Mesendoderm (in vitro differentiated cells): ENCODE data around the gene IL17C.

ENCODE experiments used
- DNase-seq: peaks from one replicate; pipeline ENCODE4 v3.0.0; 2013
- H2AK5ac ChIP-seq: 2 replicates; pipeline ENCODE4 v1.6.1; 2013; ENCODE audit warnings: low read length, inconsistent platforms
- H2BK120ac ChIP-seq: 2 replicates; pipeline ENCODE4 v1.6.1; 2013; ENCODE audit warnings: low read depth, mild to moderate bottlenecking, low read length, moderate library complexity, mixed read lengths
- H2BK15ac ChIP-seq: replicated peaks from 2 replicates; pipeline ENCODE4 v1.6.1; 2013; ENCODE audit warnings: low read depth, mild to moderate bottlenecking, moderate library complexity
- H2BK5ac ChIP-seq: 2 replicates; pipeline ENCODE4 v1.6.1; 2013; ENCODE audit warnings: low read length, inconsistent platforms
- H3K18ac ChIP-seq: 2 replicates; pipeline ENCODE4 v1.6.1; 2013; ENCODE audit warnings: mild to moderate bottlenecking, low read length, mixed read lengths
- H3K23ac ChIP-seq: one replicate; pipeline ENCODE4 v1.6.1; 2013; ENCODE audit warnings: low read length
- H3K27ac ChIP-seq: 2 replicates; pipeline ENCODE4 v1.5.1; 2013; ENCODE audit warnings: low read depth, mild to moderate bottlenecking, inconsistent platforms, low read length, moderate library complexity
- H3K27me3 ChIP-seq: 2 replicates; pipeline ENCODE4 v1.6.1; 2013; ENCODE audit warnings: low read length, control low read depth, mild to moderate bottlenecking, inconsistent platforms; ENCODE audit not compliant: insufficient read depth, poor library complexity
- H3K36me3 ChIP-seq: 2 replicates; pipeline ENCODE4 v1.6.1; 2013; ENCODE audit warnings: low read length, inconsistent platforms; ENCODE audit not compliant: control insufficient read depth, insufficient read depth
- H3K4ac ChIP-seq: one replicate; pipeline ENCODE4 v1.6.1; 2013; ENCODE audit warnings: low read depth, mild to moderate bottlenecking, low read length, moderate library complexity
- H3K4me1 ChIP-seq: 2 replicates; pipeline ENCODE4 v1.6.1; 2013; ENCODE audit warnings: low read depth, low read length, inconsistent platforms; ENCODE audit not compliant: control insufficient read depth
- H3K4me2 ChIP-seq: 2 replicates; pipeline ENCODE4 v1.6.1; 2013; ENCODE audit warnings: low read length
- H3K4me3 ChIP-seq: 2 replicates; pipeline ENCODE4 v1.5.1; 2013; ENCODE audit warnings: mild to moderate bottlenecking, low read length
- H3K56ac ChIP-seq: one replicate; pipeline ENCODE4 v1.6.1; 2013; ENCODE audit warnings: low read length
- H3K79me1 ChIP-seq: 2 replicates; pipeline ENCODE4 v1.6.1; 2013; ENCODE audit warnings: low read length, inconsistent platforms
- H3K79me2 ChIP-seq: 2 replicates; pipeline ENCODE4 v1.6.1; 2013; ENCODE audit warnings: mild to moderate bottlenecking, low read length; ENCODE audit not compliant: control insufficient read depth, insufficient read depth
- H3K9ac ChIP-seq: 2 replicates; pipeline ENCODE4 v1.6.1; 2013; ENCODE audit warnings: low read length, inconsistent platforms
- H4K5ac ChIP-seq: one replicate; pipeline ENCODE4 v1.6.1; 2013; ENCODE audit warnings: low read length
- H4K8ac ChIP-seq: one replicate; pipeline ENCODE4 v1.6.1; 2013; ENCODE audit warnings: low read depth, mild to moderate bottlenecking, control low read depth, low read length, moderate library complexity
- WGBS: extraction: QIAGEN DNeasy Blood & Tissue Kit; methylation state at CpG from one replicate; pipeline ENCODE4 v1.1.7; 2013; ENCODE audit warnings: low lambda C conversion rate, missing lambda C conversion rate; ENCODE audit not compliant: insufficient coverage; ENCODE audit errors: extremely low coverage; 5-methylcytosine and 5-hydroxymethylcytosine counted together

Gene IL17C

DNA sequence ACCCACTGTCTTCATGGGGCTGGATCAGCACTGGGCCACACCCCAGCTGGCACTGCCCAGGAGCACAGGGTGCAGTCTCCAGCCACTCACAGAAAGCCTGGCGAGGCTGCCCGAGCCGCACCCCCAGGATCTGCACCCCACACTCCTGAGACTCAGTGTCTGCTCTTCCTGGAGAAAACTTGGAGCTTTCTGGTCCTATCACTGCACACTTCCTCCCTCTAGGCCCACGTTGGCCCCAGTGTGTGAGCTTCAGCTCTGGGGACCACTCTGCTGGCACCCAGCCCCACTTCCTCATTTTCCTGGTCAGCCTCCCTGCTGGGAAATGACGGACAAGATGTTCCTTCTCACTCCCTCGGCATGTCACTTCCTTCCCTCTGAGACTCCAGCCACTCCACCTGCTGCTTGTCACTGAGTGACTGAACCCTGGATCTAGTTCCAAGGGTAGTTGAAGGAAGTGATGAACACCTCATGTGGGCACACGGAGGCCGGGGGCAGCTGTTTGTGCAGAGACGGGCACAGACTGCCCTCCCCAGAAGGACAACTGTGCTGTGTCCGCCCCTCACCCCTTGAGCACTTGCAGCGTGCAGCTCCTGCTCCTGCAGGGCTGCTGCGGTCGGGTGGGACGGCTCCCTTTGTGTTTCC is 39.2 kb upstream of the IL17C start:
- peaks cover 5% of the 10 kb centered on the region for H3K79me1 ChIP-seq
- H3K79me2 ChIP-seq = no peaks in the 10 kb centered on the region
- DNase-seq = no peak
- no peak overlapping the region for H3K4me2 ChIP-seq
- no peak overlapping the region for H3K18ac ChIP-seq
- H4K8ac ChIP-seq = no peak overlapping the region
- H3K9ac ChIP-seq = no peak overlapping the region
- no peak overlapping the region for H2BK5ac ChIP-seq
- H2BK15ac ChIP-seq = no peak overlapping the region
- no peak overlapping the region for H2AK5ac ChIP-seq
- no peak overlapping the region for H4K5ac ChIP-seq
- no CpG with 5 or more reads among the region's 14 CpGs for WGBS
- H3K4me3 ChIP-seq = no peak overlapping the region
- no peak overlapping the region for H3K56ac ChIP-seq
- H2BK120ac ChIP-seq = no peak overlapping the region
- no peak overlapping the region for H3K27ac ChIP-seq
- no peak overlapping the region for H3K23ac ChIP-seq
- peaks cover 10% of the 10 kb centered on the region for H3K36me3 ChIP-seq
- no peaks in the 10 kb centered on the region for H3K4me1 ChIP-seq
- H3K27me3 ChIP-seq = no peaks in the 10 kb centered on the region
- no peak overlapping the region for H3K4ac ChIP-seq

- H3K56ac ChIP-seq = no peak overlapping the region
- no peak overlapping the region for H3K4me2 ChIP-seq
- no peak overlapping the region for H2BK15ac ChIP-seq
- no peaks in the 10 kb centered on the region for H3K79me2 ChIP-seq
- H2AK5ac ChIP-seq = no peak overlapping the region
- DNase-seq = no peak
- no peaks in the 10 kb centered on the region for H3K4me1 ChIP-seq
- no peak overlapping the region for H2BK120ac ChIP-seq
- H3K79me1 ChIP-seq = peaks cover 2% of the 10 kb centered on the region
- H3K27ac ChIP-seq = no peak overlapping the region
- H2BK5ac ChIP-seq = no peak overlapping the region
- H3K23ac ChIP-seq = no peak overlapping the region
- no peak overlapping the region for H3K4ac ChIP-seq
- no peak overlapping the region for H4K8ac ChIP-seq
- H3K27me3 ChIP-seq = no peaks in the 10 kb centered on the region
- peaks cover 10% of the 10 kb centered on the region for H3K36me3 ChIP-seq
- WGBS = 100% methylated on average over 4 of the region's 25 CpGs
- no peak overlapping the region for H3K18ac ChIP-seq
- H4K5ac ChIP-seq = no peak overlapping the region
- no peak overlapping the region for H3K4me3 ChIP-seq
- H3K9ac ChIP-seq = no peak overlapping the region
These were observed 38.4 kb upstream of the IL17C start for GRCh38 chr16:88599825-88600538.

GRCh38 chr16:88600539-88600896 is 37.9 kb upstream of the IL17C start:
- H2AK5ac ChIP-seq = no peak overlapping the region
- no peak overlapping the region for H2BK15ac ChIP-seq
- H3K36me3 ChIP-seq = peaks cover 13% of the 10 kb centered on the region

DNA sequence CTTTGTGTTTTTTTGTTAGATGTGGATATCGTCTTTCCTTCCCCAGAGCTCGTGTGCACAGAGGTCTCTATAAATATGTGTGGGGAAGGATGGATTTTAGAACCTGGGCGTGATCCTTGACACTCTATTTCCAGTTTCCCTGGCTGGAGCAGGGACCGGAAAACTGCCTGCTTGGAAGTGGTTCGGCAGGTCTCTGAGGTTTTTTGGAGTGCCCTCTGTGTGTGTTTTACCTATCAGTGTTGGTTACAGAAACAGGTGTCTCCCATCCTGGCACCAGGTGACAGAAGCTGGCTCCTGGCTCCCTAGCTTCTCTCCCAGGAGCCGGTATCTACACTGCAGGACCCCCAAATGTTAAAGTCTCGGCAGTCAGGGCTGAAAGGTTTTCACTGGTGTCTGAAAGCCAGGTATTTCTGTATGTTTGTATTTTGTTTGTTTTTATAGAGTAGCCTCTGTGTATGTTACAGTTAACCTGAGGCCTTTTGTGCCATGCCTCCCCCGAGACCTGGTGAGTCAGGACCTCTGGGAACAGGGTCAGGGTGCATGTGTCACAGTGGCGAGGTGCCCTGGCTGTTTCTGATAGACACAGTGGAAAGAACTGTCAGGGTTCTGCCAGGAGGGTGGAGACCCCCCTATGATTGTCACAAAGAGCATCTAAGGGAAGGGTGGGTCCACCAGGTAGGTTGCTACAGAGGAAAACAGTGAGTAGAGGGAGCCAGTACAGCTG is 36.9 kb upstream of the IL17C start:
- Histone ChIP-seq H3K56ac (no peak overlapping the region), H4K5ac (no peak overlapping the region), H3K27ac (no peak overlapping the region), H2BK5ac (no peak overlapping the region), H3K23ac (no peak overlapping the region), H3K4ac (no peak overlapping the region), H3K4me1 (no peaks in the 10 kb centered on the region), H3K18ac (no peak overlapping the region), H3K4me3 (no peak overlapping the region), H3K4me2 (no peak overlapping the region), H2BK15ac (no peak overlapping the region), H3K36me3 (peaks cover 13% of the 10 kb centered on the region), H3K27me3 (no peaks in the 10 kb centered on the region), H3K79me1 (no peaks in the 10 kb centered on the region), H3K9ac (no peak overlapping the region), H3K79me2 (no peaks in the 10 kb centered on the region), H2AK5ac (no peak overlapping the region), H2BK120ac (no peak overlapping the region), H4K8ac (no peak overlapping the region)
- DNase-seq = no peak
- WGBS = no CpG with 5 or more reads among the region's 9 CpGs

More at GRCh38 chr16:88600539-88600896, 37.9 kb upstream of the IL17C start:
- Histone ChIP-seq H3K4me3 (no peak overlapping the region), H4K8ac (no peak overlapping the region), H4K5ac (no peak overlapping the region), H3K56ac (no peak overlapping the region), H3K9ac (no peak overlapping the region), H3K18ac (no peak overlapping the region), H3K27ac (no peak overlapping the region), H3K27me3 (no peaks in the 10 kb centered on the region), H3K23ac (no peak overlapping the region), H3K4ac (no peak overlapping the region), H2BK120ac (no peak overlapping the region), H2BK5ac (no peak overlapping the region), H3K4me1 (no peaks in the 10 kb centered on the region), H3K79me2 (no peaks in the 10 kb centered on the region), H3K4me2 (no peak overlapping the region), H3K79me1 (peaks cover 2% of the 10 kb centered on the region)
- no CpG with 5 or more reads among the region's 6 CpGs for WGBS
- no peak for DNase-seq

- Histone ChIP-seq H3K23ac (no peak overlapping the region), H3K79me1 (no peaks in the 10 kb centered on the region), H2BK15ac (no peak overlapping the region), H3K27me3 (no peaks in the 10 kb centered on the region), H3K4me2 (no peak overlapping the region), H3K9ac (no peak overlapping the region), H3K36me3 (peaks cover 13% of the 10 kb centered on the region), H3K4me3 (no peak overlapping the region), H3K27ac (no peak overlapping the region), H2BK5ac (no peak overlapping the region), H3K4me1 (no peaks in the 10 kb centered on the region), H2BK120ac (no peak overlapping the region), H3K79me2 (no peaks in the 10 kb centered on the region), H3K56ac (no peak overlapping the region), H4K5ac (no peak overlapping the region), H4K8ac (no peak overlapping the region), H2AK5ac (no peak overlapping the region), H3K4ac (no peak overlapping the region), H3K18ac (no peak overlapping the region)
- no peak for DNase-seq
- WGBS = no CpG with 5 or more reads among the region's 7 CpGs
These were observed 36.3 kb upstream of the IL17C start for GRCh38 chr16:88602091-88602490.
